ENCODE data around the gene HIGD1B. TPM values are rescaled to one million over a fixed set of nuclear protein-coding genes. Genes with fewer than 3 reads are reported as not detected.

Gene HIGD1B
- total and polyA plus RNA-seq, 8 donors = 0.35 to 14.6 (median 1.4) TPM; not detected in 1

DNA sequence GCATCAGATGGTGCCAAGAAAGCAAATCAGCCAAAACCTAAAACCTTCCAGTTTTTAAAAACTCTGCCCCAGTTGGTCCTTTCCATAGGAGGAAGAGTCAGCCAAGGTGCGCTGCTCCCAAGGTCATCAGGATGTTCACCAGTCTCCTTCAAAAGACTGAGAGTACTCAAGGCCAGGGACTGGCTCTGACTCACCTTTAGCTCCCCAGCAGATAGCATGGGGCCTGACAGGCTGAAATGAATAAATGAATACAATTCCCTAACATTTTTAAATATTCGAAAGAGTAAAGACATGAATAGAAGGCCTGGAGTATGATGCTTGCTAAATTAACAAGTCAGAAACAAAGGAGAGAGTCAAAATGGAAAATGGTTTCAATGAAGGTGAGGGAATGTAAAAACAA is 32.4 kb downstream of the HIGD1B start:
- WGBS, 2 donors = 82 to 84% methylated on average over 2 of the region's 2 CpGs
- no peak for ATAC-seq
- Histone ChIP-seq H3K27ac (no peak overlapping the region), H3K9me3 (no peaks in the 10 kb centered on the region), H3K36me3 (peaks cover 8 to 82% (median 25%) of the 10 kb centered on the region in 3 donors), H3K4me1 (no peaks in the 10 kb centered on the region), H3K4me3 (no peak overlapping the region), H3K27me3 (no peaks in the 10 kb centered on the region)
- TF ChIP-seq, protein P1, sequence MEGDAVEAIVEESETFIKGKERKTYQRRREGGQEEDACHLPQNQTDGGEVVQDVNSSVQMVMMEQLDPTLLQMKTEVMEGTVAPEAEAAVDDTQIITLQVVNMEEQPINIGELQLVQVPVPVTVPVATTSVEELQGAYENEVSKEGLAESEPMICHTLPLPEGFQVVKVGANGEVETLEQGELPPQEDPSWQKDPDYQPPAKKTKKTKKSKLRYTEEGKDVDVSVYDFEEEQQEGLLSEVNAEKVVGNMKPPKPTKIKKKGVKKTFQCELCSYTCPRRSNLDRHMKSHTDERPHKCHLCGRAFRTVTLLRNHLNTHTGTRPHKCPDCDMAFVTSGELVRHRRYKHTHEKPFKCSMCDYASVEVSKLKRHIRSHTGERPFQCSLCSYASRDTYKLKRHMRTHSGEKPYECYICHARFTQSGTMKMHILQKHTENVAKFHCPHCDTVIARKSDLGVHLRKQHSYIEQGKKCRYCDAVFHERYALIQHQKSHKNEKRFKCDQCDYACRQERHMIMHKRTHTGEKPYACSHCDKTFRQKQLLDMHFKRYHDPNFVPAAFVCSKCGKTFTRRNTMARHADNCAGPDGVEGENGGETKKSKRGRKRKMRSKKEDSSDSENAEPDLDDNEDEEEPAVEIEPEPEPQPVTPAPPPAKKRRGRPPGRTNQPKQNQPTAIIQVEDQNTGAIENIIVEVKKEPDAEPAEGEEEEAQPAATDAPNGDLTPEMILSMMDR (IDR thresholded peaks at IDR 0.05) = no peak
- no peak for FAIRE-seq
- DNase-seq = no peak
- intact Hi-C loops (cut with DNase I) = no loop called here

DNA sequence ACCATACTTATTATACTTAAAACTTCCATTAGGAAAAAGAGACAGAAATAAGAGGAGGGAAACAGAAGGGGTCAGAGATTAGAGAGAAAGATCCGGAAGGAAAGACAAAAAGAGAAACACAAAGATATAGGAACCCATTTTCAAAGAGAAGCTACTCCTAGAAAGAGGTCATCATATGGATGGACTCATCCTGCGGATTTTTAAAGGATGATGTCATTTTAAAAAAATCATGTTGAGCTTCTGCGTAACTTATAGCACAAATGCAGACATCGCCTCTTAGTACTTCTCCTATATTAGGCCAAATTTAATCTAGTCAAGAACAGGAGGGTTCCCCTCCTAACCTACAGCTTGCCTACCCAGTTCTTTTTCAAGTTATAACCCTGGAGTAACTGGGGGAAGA is 33.5 kb downstream of the HIGD1B start:
- H3K27ac ChIP-seq = no peak overlapping the region
- no peak overlapping the region for H3K4me3 ChIP-seq
- TF ChIP-seq, protein P1 (IDR thresholded peaks at IDR 0.05) = no peak
- DNase-seq (no peak), ATAC-seq (no peak), FAIRE-seq (no peak)
- intact Hi-C loops (cut with DNase I) = no loop called here
- no peaks in the 10 kb centered on the region for H3K4me1 ChIP-seq
- no peaks in the 10 kb centered on the region for H3K9me3 ChIP-seq
- peaks cover 3 to 72% (median 19%) of the 10 kb centered on the region in 3 donors for H3K36me3 ChIP-seq
- H3K27me3 ChIP-seq = no peaks in the 10 kb centered on the region
- 91 to 96% methylated on average over 4 of the region's 4 CpGs for WGBS, 2 donors

DNA sequence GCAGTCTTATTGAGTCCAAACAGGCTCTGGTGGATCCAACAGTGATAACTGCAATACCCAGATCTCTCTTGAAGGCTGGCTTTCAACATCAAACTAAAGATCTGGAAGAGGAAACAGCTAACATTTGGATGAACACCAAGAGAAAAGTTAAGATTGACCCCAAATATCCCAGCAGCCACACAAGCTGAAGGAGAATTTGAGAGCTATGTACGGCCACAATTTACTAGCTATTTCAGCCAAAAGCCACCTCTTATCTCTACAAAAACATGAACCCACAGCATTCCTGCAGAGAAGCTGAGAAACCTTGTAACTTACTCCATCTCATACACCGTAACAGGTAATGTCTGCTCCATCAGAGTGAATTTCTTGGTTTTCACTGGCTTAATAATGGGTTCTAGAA is 37.3 kb downstream of the HIGD1B start:
- WGBS, 2 donors = 92 to 93% methylated on average over 2 of the region's 2 CpGs
- no peaks in the 10 kb centered on the region for H3K9me3 ChIP-seq
- H3K36me3 ChIP-seq = peaks cover 0 to 45% (median 17%) of the 10 kb centered on the region in 3 donors

DNA sequence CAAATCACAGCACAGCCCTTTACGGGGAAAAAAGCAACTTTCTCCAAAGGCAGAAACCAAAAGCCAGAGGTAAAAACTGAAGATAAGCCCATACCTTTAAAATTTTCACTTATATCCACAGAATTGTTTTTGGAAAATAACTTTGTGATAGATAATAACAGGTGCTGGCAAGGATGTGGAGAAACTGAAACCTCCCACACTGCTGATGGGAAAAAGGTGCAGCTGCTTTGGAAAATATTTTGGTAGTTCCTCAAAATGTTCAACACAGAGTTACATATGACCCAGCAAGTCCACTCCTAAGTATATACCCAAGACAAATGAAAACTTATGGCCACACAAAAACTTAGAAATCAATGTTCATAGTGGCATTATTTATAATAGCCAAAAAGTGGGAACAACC is 39.3 kb downstream of the HIGD1B start:
- intact Hi-C loops (cut with DNase I) = no loop called here
- Histone ChIP-seq H3K27ac (no peak overlapping the region), H3K4me1 (no peaks in the 10 kb centered on the region), H3K4me3 (no peak overlapping the region), H3K27me3 (no peaks in the 10 kb centered on the region), H3K9me3 (no peaks in the 10 kb centered on the region), H3K36me3 (peaks cover 0 to 29% (median 15%) of the 10 kb centered on the region in 3 donors)
- FAIRE-seq (no peak), ATAC-seq (no peak), DNase-seq (no peak)
- TF ChIP-seq, protein P1 (IDR thresholded peaks at IDR 0.05) = no peak
- 81 to 86% methylated on average over 1 of the region's 1 CpG for WGBS, 2 donors

More for the DNA sequence above, 37.3 kb downstream of the HIGD1B start:
- Histone ChIP-seq H3K27ac (no peak overlapping the region), H3K27me3 (no peaks in the 10 kb centered on the region), H3K4me3 (no peak overlapping the region), H3K4me1 (no peaks in the 10 kb centered on the region)
- ATAC-seq = no peak
- no peak for DNase-seq
- intact Hi-C loops (cut with DNase I) = no loop called here
- FAIRE-seq = no peak
- TF ChIP-seq, protein P1 (IDR thresholded peaks at IDR 0.05) = no peak

DNA sequence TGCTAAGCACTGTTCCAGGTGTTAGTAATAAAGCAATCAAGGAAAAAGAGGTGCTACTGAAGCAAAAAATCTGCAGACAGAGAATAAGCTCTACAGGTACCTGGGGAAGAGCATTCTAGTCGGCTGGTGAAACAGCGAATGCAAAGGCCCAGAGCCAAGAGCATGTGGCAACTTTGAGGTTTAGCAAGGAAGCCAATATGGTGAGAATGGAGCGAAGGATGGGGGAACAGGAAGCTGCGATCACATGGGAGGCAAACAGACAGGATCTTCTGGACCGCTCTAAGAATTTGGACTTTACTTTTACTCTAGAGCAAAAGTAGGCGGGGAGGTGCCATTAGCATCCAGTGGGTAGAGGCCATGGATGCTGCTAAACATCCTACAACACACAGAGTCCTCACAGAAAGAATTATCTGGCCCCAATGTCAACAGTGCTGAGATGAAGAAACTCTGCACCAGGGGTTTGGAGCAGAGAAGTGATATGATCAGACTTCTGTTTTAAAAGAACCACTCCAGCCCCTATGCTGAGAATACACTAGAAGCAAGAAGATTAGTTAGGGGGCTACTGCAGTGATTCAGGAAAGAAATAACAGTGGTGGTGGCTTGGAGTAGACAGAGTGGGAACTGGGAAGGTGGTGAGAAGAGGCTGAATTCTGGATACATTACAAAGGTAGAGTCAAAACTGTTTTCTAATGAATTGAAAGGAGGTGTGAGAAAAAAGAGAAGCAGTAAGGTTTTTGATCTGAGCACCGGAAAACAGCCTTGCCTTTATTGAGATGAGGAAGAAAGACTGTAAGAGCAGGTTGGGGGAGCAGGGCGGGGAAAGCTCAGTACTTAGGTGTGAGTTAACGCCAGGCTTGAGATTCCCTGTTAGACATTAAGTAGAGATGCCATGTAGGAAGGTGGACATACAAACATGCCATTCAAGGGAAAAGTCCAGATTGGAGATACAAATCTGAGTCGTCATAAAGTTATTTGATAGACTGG is 40.6 kb downstream of the HIGD1B start:
- H3K27ac ChIP-seq = no peak overlapping the region
- H3K27me3 ChIP-seq = no peaks in the 10 kb centered on the region
- H3K36me3 ChIP-seq = peaks cover 0 to 22% (median 15%) of the 10 kb centered on the region in 3 donors
- 82 to 86% methylated on average over 10 of the region's 10 CpGs for WGBS, 2 donors
- no peaks in the 10 kb centered on the region for H3K9me3 ChIP-seq
- DNase-seq (no peak), FAIRE-seq (no peak), ATAC-seq (no peak)
- no peak overlapping the region for H3K4me3 ChIP-seq
- H3K4me1 ChIP-seq = no peaks in the 10 kb centered on the region
- intact Hi-C loops (cut with DNase I) = no loop called here
- TF ChIP-seq, protein P1 (IDR thresholded peaks at IDR 0.05) = no peak
